C4-2B (cell line): ENCODE data around the gene GLOD4.

Experiments used
- H3K27ac ChIP-seq: fragments of 450-650 bp; 2 replicates; pipeline ENCODE4 v1.5.1; 2017
- ZFX ChIP-seq: fragments of 450-650 bp; IDR thresholded peaks from 2 replicates; pipeline ENCODE4 v1.6.1; 2017
- TF ChIP-seq, protein P1 (sequence below): fragments of 450-650 bp; conservative IDR thresholded peaks from 2 replicates; pipeline ENCODE4 v1.5.1; 2017; ENCODE audit warnings: mild to moderate bottlenecking

GLOD4 gene

DNA sequence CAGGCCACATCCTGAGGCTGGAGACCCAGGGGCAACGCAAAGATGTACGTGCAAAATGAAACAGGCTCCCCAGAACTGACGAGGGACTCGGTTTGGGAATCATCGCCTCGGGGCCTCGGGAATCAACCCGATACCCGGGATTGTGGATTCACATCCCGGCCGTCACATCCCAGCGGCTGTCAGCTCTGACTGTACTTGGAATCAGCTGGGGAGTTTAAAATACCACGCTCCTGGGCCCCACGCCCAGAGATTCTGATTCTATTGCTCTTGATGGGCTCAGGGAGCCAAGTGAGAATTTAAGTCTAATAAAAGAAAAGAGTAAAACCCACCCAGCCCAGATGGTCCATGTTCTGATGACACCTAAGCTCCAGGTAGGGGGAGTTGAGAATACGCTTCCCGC is 42.3 kb upstream of the GLOD4 start:
- TF ChIP-seq ZFX, result no peak
- TF ChIP-seq, protein P1, sequence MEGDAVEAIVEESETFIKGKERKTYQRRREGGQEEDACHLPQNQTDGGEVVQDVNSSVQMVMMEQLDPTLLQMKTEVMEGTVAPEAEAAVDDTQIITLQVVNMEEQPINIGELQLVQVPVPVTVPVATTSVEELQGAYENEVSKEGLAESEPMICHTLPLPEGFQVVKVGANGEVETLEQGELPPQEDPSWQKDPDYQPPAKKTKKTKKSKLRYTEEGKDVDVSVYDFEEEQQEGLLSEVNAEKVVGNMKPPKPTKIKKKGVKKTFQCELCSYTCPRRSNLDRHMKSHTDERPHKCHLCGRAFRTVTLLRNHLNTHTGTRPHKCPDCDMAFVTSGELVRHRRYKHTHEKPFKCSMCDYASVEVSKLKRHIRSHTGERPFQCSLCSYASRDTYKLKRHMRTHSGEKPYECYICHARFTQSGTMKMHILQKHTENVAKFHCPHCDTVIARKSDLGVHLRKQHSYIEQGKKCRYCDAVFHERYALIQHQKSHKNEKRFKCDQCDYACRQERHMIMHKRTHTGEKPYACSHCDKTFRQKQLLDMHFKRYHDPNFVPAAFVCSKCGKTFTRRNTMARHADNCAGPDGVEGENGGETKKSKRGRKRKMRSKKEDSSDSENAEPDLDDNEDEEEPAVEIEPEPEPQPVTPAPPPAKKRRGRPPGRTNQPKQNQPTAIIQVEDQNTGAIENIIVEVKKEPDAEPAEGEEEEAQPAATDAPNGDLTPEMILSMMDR, result no peak
- H3K27ac ChIP-seq, result no peak overlapping the region

DNA sequence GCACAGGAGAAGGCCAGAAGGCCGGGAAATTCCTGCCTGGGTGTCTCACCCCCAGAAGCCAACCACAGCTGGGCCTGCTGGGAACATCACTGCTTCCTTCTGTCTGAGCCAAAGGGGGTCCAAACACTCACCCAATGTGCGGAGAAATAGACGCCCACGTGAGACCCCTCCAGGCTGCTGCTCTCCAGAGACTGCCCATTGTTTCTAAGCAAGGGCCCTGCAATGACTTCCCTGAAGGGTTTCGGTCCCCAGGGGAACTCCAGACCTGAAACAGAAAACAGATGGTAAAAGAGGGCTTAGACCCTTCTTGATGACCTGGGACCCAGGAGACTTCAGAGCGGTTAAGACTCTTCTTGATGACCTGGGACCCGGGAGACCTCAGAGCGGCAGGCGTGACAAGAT is 41.4 kb upstream of the GLOD4 start:
- H3K27ac ChIP-seq, result no peak overlapping the region
- TF ChIP-seq, protein P1, result no peak
- TF ChIP-seq ZFX, result no peak

DNA sequence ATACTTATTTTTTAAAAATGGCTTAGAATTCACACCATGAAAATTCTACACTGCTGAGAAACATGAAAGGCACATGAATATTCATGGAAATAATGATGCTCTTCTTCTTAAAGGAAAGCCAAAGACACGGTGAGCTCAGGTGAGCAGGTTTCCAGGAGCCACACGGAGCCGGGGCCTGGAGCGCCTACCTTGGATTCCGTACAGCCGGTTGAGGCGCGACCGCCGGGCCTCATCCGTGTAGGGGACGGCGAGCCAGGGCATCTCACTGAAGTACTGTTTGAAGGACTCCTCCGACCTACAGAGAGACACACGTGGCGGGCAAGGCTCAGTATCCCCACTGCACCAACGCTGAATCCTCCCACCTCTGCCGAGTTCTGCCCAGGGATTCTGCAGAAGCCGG is 37.2 kb upstream of the GLOD4 start:
- H3K27ac ChIP-seq, result no peak overlapping the region
- no peak for TF ChIP-seq ZFX
- TF ChIP-seq, protein P1, result no peak

DNA sequence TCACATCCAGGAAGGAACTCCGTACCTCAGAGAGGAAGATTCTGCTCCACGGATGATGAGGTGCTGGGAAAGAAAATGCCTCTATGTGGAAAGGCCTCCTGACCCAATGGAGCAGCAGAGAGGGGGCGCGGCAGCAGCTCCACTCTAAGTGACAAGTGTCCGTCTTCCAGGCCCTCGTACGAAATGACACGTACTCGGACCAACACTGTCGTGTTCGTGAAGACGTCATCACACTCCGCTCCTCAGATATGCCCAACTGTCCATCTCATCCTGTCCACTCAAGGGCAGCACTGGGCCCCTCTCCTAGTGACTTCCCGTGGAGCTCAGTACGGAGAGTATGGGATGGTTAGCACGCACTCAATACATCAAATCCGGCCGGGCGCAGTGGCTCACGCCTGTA is 32.3 kb upstream of the GLOD4 start:
- no peak overlapping the region for H3K27ac ChIP-seq
- no peak for TF ChIP-seq ZFX
- TF ChIP-seq, protein P1, result no peak

DNA sequence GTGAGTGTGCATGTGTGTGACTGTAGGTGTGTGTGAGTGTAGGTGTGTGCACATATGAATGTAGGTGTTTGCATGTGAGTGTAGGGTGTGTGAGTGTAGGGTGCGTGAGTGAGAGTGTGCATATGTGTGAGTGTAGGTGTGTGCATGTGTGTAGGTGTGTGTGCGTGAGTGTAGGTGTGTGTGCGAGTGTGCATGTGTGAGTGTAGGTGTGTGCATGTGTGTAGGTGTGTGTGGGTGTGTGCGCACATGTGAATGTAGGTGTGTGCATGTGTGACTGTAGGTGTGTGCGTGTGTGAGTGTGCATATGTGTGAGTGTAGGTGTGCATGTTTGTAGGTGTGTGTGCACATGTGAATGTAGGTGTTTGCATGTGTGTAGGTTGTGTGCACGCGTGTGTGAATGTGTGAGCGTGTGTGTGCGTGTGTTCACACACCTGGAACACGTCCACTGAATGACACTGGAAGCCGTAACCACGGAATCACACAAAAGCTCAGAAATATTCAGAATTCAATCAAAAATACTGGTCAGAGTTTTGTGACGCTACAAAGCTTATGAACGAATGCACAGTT is 30.6 kb upstream of the GLOD4 start:
- no peak overlapping the region for H3K27ac ChIP-seq
- TF ChIP-seq, protein P1, result no peak
- no peak for TF ChIP-seq ZFX

DNA sequence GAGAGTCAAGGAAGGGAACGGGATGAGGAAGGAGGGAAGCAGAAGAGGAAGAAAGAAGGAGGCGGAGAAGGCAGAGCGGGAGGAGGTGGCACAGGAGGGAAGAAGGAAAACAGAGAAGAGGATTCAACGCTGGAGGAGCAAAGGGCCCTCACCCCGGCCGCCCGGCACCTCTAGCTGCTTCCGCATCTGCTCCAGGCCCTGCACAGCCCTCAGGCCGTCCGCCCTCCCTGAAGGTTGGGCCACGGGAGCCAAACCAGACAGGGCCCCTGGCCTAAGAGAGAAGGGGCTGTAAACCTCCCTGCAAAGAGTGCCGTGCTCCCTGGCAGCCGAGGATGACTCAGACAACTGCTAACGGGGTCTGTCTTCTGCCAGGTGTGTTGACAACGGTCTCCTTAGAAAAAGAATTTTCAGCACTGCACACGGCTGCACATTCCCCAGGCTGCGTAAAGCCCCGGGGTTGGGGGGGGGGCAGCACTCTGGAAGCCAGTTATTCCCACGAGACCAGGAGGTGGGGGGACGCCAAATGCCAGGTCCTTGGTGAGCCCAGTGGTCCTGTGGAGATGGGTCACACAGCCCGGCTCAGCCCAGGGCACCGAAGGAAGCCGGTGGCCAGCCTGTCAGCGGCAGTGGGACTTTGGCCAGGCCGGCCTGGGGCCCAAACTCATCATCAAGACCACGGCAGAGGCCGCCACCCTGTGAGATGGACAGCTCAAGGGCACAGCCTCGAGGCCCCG is 29.1 kb upstream of the GLOD4 start:
- H3K27ac ChIP-seq, result no peak overlapping the region
- TF ChIP-seq, protein P1, result no peak
- TF ChIP-seq ZFX, result no peak

DNA sequence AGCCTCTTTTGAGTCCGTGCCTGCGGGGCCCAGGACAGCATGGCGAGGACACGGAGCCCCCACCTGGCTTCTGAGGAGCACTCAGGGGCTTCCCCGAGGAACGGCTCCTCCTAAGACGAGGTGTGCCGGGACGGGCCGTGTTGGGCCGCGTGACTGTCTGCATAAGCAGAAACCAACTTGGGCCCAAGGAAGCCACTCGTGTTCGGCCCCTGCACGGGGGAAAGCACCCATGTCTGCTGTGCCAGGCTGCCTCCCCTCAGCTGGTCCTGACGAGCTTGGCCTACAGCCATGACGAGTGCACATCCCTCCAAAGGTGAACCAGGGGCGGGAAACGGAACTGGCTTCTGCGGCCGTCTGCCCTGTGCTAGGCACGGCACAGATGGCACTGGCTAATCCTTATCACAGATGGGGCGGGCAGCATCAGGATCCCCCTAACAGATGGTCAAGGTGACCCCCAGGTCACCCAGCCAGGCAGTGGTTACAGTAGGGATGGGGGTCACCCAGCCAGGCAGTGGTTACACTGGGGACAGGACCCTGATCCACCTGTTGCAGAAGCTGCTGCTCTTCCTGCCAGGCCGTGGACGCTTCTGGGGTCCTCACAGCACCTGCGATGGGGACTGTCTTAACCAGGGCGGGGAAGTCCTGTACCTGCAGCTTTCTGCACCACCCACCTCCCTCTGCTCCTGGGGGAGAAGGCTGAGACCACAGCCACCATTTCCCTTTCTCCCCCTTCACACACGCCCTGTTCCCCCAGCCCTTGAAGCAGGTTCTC is 25.6 kb upstream of the GLOD4 start:
- no peak overlapping the region for H3K27ac ChIP-seq
- TF ChIP-seq ZFX, result no peak
- TF ChIP-seq, protein P1, result no peak
